Suppressor macrophage (primary cell): ENCODE data around the gene RDM1.
"Not testable (repeated sequence)": the region's sequence is repeated elsewhere in the genome, so short reads cannot be mapped to it uniquely, and the experiment has no call there.

Experiments used
- DNase-seq, 4 experiments: peaks; one replicate each; pipeline ENCODE4 v3.0.0-alpha.2; 2020 to 2022
- total RNA-seq, 17 experiments: gene quantifications; one replicate each; lab custom pipeline; 2026; ENCODE audit warnings: mixed read lengths in 6 of 17, inconsistent platforms in 3 of 17; lab: John Stamatoyannopoulos, UW

RDM1 gene, protein sequence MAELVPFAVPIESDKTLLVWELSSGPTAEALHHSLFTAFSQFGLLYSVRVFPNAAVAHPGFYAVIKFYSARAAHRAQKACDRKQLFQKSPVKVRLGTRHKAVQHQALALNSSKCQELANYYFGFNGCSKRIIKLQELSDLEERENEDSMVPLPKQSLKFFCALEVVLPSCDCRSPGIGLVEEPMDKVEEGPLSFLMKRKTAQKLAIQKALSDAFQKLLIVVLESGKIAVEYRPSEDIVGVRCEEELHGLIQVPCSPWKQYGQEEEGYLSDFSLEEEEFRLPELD
- 0 to 0.77 (median 0.35) reads per million in 17 experiments for total RNA-seq

GRCh38 chr17:35930211-35931065 lies at the start of gene RDM1:
Gene RDM1 (minus strand): TSS chr17:35930773. CDS start chr17:35930727, 46 bp downstream.
- DNase-seq, result peak; percentile 75 to 91 (median 86)

- DNase-seq, result no peak
Observed at GRCh38 chr17:35978346-35978745, 47.8 kb upstream of the RDM1 start.

DNA sequence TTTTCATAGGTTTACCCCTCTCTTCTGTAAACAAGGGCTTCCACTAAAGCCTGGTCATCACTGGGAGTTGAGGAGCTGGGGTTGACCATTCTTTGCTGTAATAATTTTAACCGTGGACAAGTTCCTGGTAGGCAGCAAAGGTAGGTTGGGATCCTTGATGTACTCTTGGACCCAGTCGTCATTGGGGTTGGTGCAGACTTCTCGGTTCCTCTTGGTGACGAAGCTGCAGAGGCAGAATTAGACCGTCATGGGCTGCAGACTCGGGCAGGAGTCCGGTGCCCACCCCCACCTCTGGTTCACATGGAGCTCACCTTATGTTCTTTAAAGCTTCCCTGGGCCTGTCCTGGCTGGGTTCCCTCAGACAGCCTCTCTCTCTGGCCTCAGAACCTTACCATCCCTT lies 46.9 kb upstream of the RDM1 start:
- no peak for DNase-seq

DNA sequence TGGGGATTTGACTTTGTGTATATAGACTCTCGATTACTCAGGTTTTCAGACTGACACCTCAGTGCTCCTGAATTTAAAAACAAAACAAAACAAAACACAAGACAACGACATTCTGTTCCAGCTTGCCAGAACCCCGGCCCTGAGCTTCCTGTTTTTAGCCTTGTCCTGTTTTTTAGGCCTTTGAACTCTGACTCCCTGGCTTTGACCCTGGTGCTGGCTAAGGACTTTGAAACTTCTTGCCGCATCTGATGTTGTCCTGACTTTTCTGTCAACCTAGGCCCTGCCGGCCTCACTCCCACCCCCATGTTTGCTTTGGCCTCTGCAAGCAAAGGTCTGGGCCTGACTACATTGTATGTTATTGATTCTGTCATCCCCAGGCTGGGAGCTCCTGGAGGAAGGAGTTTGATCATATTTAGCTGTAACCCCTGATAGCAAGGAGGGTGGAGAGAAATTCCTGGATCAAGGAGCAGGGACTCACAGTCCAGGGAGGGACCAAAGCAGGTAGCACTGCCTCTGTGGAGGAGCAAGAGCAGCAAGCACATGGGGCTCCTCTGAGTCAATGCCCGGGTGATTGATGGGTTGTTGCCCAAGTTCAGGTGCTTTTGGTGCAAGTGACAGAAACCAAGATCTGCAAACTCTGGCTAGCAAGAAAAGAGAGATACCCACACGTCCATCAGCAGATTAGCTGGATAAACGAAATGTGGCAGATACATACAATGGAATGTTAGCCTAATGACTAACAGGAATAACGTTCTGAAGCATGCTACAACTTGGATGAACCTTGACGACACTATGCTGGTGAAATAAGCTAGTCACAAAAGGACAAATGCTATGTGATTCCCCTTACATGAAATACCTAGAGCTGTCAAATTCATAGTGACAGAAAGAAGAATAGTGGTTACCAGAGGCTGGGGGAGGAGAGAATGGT lies 43.0 kb upstream of the RDM1 start:
- peak; percentile 9 to 51 (median 38) for DNase-seq

GRCh38 chr17:35972945-35973332 lies 42.4 kb upstream of the RDM1 start:
- no peak for DNase-seq

GRCh38 chr17:35972535-35972934 lies 42.0 kb upstream of the RDM1 start:
- DNase-seq, result no peak

DNA sequence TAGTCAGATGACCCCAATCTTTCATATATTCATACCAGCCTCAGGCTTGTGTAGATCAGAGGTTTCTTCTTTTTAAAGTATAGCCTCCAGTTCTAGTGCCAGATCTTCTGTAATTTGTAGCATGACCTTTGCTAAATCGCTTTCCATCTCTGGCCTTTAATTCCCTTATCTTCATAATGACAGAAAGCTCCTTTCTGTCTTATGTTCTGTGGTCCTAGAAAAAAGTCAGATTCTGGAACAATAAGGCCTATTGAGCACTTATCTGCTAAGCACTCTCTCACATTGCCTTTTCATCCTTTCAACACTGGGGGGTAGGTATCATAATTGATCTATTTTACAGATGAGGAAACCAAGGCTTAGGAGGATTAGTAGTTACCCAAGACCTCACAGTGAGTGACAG lies 41.5 kb upstream of the RDM1 start:
- DNase-seq, result no peak

- peak; percentile 85 to 93 (median 88) for DNase-seq
Observed at GRCh38 chr17:35969558-35970380, 39.2 kb upstream of the RDM1 start.

DNA sequence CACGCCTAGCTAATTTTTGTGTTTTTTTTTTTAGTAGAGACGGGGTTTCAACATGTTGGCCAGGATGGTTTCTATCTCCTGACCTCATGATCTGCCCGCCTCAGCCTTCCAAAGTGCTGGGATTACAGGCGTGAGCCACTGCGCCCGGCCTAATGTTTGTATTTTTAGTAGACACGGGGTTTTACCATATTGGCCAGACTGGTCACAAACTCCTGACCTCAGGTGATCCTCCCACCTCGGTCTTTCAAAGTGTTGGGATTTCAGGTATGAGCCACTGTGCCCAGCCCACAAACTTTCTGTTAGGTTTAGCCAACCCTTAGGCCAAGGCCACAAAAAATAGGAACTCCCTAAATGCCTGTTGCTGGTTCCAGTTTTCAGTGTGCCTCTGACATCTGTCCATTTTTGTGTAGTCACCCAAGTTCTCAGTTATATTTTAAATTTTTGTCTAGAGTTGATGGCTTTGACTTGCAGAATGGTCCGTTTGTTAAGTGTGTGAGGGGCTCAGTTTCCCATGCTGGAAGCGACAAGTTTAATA lies 38.0 kb upstream of the RDM1 start:
- DNase-seq, result no peak

- DNase-seq, result no peak
Observed at GRCh38 chr17:35965272-35965671, 34.7 kb upstream of the RDM1 start.

DNA sequence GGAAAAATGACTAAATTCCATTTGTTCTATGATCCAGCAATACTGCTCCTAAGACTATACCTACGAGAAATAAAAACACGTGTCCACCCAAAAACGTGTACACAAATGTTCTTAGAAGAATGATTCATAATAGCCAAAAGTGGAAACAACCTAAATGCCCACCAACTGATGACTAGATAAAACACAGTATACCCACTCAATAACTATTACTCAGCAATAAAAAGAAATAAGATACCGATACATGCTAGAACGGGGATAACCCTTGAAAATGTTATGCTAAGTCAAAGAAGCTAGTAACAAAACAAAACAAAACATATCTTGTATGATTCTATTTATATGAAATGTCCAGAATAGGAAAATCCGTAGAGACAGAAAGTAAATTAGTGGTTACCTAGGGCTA lies 33.1 kb upstream of the RDM1 start:
- DNase-seq, result no peak

DNA sequence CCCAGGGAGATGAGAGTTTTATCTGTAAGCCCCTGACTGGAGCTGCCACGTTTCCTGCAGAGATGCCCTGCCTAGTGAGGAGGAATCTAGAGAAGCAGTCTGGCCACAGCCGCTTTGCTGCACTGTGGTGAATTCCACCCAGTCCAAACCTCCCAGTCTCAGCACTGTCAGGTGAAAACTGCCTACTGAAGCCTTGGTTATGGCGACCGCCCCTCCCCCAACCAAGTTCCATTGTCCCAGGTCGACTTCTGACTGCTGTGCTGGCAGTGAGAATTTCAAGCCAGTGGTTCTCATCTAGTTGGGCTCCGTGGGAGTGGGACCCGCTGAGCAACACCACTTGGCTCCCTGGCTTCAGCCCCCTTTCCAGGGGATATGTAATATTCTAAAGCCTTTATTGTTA lies 23.1 kb upstream of the RDM1 start:
- no peak for DNase-seq

GRCh38 chr17:35949401-35949800 lies 18.8 kb upstream of the RDM1 start:
- no peak for DNase-seq

- DNase-seq, result no peak
Observed at GRCh38 chr17:35948092-35948491, 17.5 kb upstream of the RDM1 start.

GRCh38 chr17:35947156-35947585 lies 16.6 kb upstream of the RDM1 start:
- DNase-seq, result peak; percentile 55 to 77 (median 74)

DNA sequence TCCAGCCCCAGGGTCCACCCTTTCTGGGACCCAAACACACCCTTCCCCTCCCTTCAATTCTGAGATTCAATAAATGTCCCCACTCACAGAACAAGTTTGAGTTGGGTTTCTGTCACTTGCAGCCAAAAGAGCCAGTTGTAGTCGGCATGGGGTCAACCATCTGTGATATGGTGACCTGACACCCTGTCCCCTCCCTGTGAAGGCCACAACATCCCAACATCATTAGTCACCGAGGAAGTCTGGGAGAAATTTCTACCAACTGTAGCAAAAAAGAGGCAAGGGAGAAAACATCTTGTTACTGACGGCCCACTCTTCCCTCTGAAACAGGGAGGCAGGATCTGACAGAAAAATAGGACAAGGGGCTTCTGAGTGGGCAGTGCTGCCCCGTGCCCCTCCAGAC lies 13.6 kb upstream of the RDM1 start:
- no peak for DNase-seq

DNA sequence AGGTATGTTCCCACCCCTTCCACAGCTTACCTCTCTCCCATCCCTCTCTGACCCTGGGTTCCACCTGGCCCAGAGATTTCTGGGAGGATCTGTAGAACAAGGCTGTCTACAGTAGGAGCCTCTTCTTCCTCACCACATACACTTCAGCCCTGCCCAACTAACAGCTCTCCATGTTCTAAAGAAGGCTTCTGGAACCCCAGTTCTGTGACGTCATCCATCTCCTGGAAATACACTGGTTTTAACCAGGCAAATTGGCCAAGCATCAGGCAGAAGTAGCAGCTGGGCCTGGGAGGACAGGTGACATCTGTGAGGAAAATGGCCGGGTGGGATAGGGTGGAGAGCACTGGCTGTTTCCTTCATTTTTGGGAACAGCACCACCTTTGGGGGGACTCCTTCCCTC lies 13.0 kb upstream of the RDM1 start, which contains the start of gene LYZL6:
LYZL6 (minus strand) TSS at position 177 of the 400 bp plus-strand sequence. CDS start 4,357 bp downstream, outside the sequence.
- no peak for DNase-seq

DNA sequence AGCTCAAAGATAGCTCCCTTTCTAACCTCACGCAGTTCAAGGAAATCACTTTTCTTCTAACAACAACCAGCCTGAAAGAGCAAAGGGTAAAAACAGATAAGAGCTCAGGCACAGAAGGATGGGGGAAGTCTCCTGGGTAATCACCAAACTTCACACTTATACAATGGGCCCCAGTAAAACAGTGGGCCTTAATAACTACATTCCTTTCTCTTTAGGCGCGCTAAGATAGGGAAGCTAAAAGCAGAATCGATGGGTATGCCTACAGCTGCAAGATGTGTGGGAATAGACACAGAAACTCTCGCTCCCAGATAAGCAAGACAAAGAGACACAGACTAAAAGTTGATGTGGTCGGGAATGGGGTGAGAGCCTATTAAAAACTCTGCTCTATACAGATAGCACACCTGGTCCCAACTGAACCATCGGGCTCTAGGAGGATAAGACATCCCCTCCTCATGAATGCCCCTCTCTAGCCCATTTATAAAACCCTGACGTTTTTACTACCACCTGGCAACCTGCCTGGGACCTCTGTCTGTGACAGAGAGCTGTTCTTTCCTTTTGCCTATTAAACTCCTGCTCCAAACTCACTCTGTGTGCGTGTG lies 12.1 kb upstream of the RDM1 start:
- DNase-seq, result no peak

DNA sequence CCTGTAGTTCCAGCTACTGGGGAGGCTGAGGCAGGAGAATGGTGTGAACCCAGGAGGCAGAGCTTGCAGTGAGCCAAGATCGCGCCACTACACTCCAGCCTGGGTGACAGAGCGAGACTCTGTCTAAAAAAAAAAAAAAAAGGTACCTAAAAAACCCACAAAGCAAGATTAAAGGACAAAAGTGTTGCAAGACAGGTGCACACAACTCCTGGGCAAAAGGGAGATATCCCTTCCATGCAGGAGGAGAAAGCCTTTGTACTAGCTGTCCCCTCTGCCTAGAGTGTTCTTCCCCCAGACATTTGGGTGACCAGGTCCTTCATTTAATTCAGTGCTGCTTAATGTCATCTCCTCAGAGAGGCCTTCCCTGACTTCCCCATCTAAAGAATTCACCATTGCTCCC lies 7.9 kb upstream of the RDM1 start:
- not testable (repeated sequence) for DNase-seq

DNA sequence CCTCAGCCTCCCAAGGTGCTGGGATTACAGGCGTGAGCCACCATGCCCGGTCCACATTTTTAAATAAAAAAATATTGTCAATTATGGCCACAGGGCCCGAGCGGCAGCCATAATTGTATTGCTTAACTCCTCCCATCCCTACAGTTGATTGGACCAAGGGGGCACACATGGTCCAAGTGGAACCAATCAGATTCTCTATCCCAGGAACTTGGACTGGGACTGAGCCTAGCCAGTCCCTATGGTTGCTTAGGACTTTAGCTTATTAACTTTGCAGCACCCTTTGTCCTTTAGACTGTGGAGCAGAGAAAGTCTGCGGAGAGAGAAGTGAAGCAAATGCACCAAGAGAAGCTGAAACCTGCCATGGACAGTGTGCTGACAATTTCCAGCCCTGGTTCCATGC lies 5.5 kb upstream of the RDM1 start:
- DNase-seq, result no peak

GRCh38 chr17:35934760-35935159 lies 4.2 kb upstream of the RDM1 start:
- no peak for DNase-seq
